NCI-H82 treated with DMSO at 0.1 percent for 48 hours (cell line): Measurements from ENCODE around the gene PLXNB2.

ENCODE experiments used
- DNase-seq: peaks from one replicate; lab custom pipeline; 2025; ENCODE audit not compliant: unreplicated experiment; lab: John Stamatoyannopoulos, UW

Gene PLXNB2

GRCh38 chr22:50253046-50253915 is 54.2 kb downstream of the PLXNB2 start:
- no peak for DNase-seq

GRCh38 chr22:50252082-50253045 is 55.1 kb downstream of the PLXNB2 start:
- no peak for DNase-seq

- no peak for DNase-seq
Observed at GRCh38 chr22:50251477-50252081, 55.9 kb downstream of the PLXNB2 start.

GRCh38 chr22:50250555-50251476 is 56.6 kb downstream of the PLXNB2 start, which contains the start of gene HDAC10:
HDAC10 (minus strand) TSS chr22:50251265; CDS start chr22:50251032, 233 bp downstream.
- DNase-seq: no peak

- DNase-seq: no peak
Observed at GRCh38 chr22:50250249-50250554, 57.2 kb downstream of the PLXNB2 start.

- no peak for DNase-seq
Observed at GRCh38 chr22:50249341-50250248, 57.9 kb downstream of the PLXNB2 start.

- DNase-seq: no peak
Observed at GRCh38 chr22:50248196-50249081, 59.0 kb downstream of the PLXNB2 start.

- DNase-seq: no peak
Observed at GRCh38 chr22:50247748-50248147, 59.7 kb downstream of the PLXNB2 start.

- no peak for DNase-seq
Observed at GRCh38 chr22:50246242-50247175, 60.9 kb downstream of the PLXNB2 start.

GRCh38 chr22:50245214-50246072 is 62.0 kb downstream of the PLXNB2 start:
- no peak for DNase-seq

- DNase-seq: peak; percentile 39
Observed at GRCh38 chr22:50244420-50245213, 62.8 kb downstream of the PLXNB2 start, which contains the start of gene TUBGCP6. TUBGCP6 (minus strand) TSS chr22:50245023; CDS start chr22:50244459, 564 bp downstream.

GRCh38 chr22:50243685-50244419 is 63.6 kb downstream of the PLXNB2 start:
- no peak for DNase-seq

GRCh38 chr22:50242406-50242949 is 65.0 kb downstream of the PLXNB2 start:
- DNase-seq: no peak

GRCh38 chr22:50238755-50239154 is 68.7 kb downstream of the PLXNB2 start:
- no peak for DNase-seq
